ENCODE measurements around the gene PAPPA2.

PAPPA2 gene

GRCh38 chr1:176568185-176568584 lies 105.2 kb downstream of the PAPPA2 start:
- no peak overlapping the region for H3K4me3 ChIP-seq (ENCODE audit: insufficient read depth, low read length, poor library complexity, severe bottlenecking)
- H3F3A ChIP-seq (ENCODE audit: insufficient read depth), result no peaks in the 10 kb centered on the region
- H3K9me3 ChIP-seq (ENCODE audit: insufficient read depth, low read length), result no peaks in the 10 kb centered on the region
- H3K36me3 ChIP-seq (ENCODE audit: low read length), result no peaks in the 10 kb centered on the region
- H3K27me3 ChIP-seq (ENCODE audit: low read length), result no peaks in the 10 kb centered on the region
- H3K27ac ChIP-seq (ENCODE audit: low read depth, low read length), result no peak overlapping the region
- no peak overlapping the region for H3K9ac ChIP-seq (ENCODE audit: low read length)
- H2AFZ ChIP-seq (ENCODE audit: low read depth, low read length, severe bottlenecking), result no peak overlapping the region
- TF ChIP-seq, protein P1, sequence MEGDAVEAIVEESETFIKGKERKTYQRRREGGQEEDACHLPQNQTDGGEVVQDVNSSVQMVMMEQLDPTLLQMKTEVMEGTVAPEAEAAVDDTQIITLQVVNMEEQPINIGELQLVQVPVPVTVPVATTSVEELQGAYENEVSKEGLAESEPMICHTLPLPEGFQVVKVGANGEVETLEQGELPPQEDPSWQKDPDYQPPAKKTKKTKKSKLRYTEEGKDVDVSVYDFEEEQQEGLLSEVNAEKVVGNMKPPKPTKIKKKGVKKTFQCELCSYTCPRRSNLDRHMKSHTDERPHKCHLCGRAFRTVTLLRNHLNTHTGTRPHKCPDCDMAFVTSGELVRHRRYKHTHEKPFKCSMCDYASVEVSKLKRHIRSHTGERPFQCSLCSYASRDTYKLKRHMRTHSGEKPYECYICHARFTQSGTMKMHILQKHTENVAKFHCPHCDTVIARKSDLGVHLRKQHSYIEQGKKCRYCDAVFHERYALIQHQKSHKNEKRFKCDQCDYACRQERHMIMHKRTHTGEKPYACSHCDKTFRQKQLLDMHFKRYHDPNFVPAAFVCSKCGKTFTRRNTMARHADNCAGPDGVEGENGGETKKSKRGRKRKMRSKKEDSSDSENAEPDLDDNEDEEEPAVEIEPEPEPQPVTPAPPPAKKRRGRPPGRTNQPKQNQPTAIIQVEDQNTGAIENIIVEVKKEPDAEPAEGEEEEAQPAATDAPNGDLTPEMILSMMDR (IDR thresholded peaks at IDR 0.05; ENCODE audit: insufficient read depth, low read length, poor library complexity, severe bottlenecking), result no peak
- no peak overlapping the region for H3K4me2 ChIP-seq (ENCODE audit: low read depth, low read length, poor library complexity, severe bottlenecking)
- no peaks in the 10 kb centered on the region for H3K79me2 ChIP-seq (ENCODE audit: insufficient read depth, low read length)
- H3K9me2 ChIP-seq (replicated peaks; ENCODE audit: insufficient read depth, low read length), result no peaks in the 10 kb centered on the region
- no peaks in the 10 kb centered on the region for H4K20me1 ChIP-seq (ENCODE audit: low read depth, low read length)

GRCh38 chr1:176574756-176575155 lies 111.8 kb downstream of the PAPPA2 start:
- H3K9ac ChIP-seq (ENCODE audit: low read length), result no peak overlapping the region
- no peaks in the 10 kb centered on the region for H4K20me1 ChIP-seq (ENCODE audit: low read depth, low read length)
- H3K79me2 ChIP-seq (ENCODE audit: insufficient read depth, low read length), result no peaks in the 10 kb centered on the region
- H2AFZ ChIP-seq (ENCODE audit: low read depth, low read length, severe bottlenecking), result no peak overlapping the region
- H3K9me2 ChIP-seq (replicated peaks; ENCODE audit: insufficient read depth, low read length), result no peaks in the 10 kb centered on the region
- no peak overlapping the region for H3K4me2 ChIP-seq (ENCODE audit: low read depth, low read length, poor library complexity, severe bottlenecking)
- H3K27ac ChIP-seq (ENCODE audit: low read depth, low read length), result no peak overlapping the region
- H3K36me3 ChIP-seq (ENCODE audit: low read length), result no peaks in the 10 kb centered on the region
- H3K4me3 ChIP-seq (ENCODE audit: insufficient read depth, low read length, poor library complexity, severe bottlenecking), result no peak overlapping the region
- no peak for TF ChIP-seq EZH2phosphoT487 (conservative IDR thresholded peaks at IDR 0.05; ENCODE audit: low read length)
- TF ChIP-seq, protein P1 (IDR thresholded peaks at IDR 0.05; ENCODE audit: insufficient read depth, low read length, poor library complexity, severe bottlenecking), result no peak
- no peaks in the 10 kb centered on the region for H3K9me3 ChIP-seq (ENCODE audit: insufficient read depth, low read length)
- H3K27me3 ChIP-seq (ENCODE audit: low read length), result no peaks in the 10 kb centered on the region
- no peaks in the 10 kb centered on the region for H3F3A ChIP-seq (ENCODE audit: insufficient read depth)

- no peak for TF ChIP-seq EZH2phosphoT487 (conservative IDR thresholded peaks at IDR 0.05; ENCODE audit: low read length)
- TF ChIP-seq, protein P1 (IDR thresholded peaks at IDR 0.05; ENCODE audit: insufficient read depth, low read length, poor library complexity, severe bottlenecking), result no peak
Measured at GRCh38 chr1:176575991-176576390, 113.0 kb downstream of the PAPPA2 start.

DNA sequence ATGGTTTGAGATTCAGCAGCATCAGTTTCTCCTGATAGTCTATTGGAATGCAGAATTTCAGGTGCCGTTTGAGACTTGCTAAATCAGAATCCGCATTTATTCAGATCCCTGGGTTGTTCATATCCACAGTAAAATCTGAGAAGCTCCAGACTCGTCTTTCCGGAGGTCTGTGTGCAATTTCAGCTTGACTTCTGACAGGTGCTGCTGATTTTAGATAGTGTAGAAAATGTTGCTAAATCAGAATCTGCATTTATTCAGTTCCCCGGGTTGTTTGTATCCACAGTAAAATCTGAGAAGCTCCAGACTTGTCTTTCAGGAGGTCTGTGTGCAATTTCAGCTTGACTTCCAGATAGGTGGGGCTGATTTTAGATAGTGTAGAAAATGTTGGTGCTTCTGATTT lies 113.7 kb downstream of the PAPPA2 start:
- Histone ChIP-seq H2AFZ (ENCODE audit: low read depth, low read length, severe bottlenecking) (no peak overlapping the region), H3F3A (ENCODE audit: insufficient read depth) (no peaks in the 10 kb centered on the region), H3K27me3 (ENCODE audit: low read length) (no peaks in the 10 kb centered on the region)

More at GRCh38 chr1:176575991-176576390, 113.0 kb downstream of the PAPPA2 start:
- no peak overlapping the region for H3K9ac ChIP-seq (ENCODE audit: low read length)
- no peaks in the 10 kb centered on the region for H3K9me3 ChIP-seq (ENCODE audit: insufficient read depth, low read length)
- H4K20me1 ChIP-seq (ENCODE audit: low read depth, low read length), result no peaks in the 10 kb centered on the region
- no peak overlapping the region for H2AFZ ChIP-seq (ENCODE audit: low read depth, low read length, severe bottlenecking)
- no peaks in the 10 kb centered on the region for H3K27me3 ChIP-seq (ENCODE audit: low read length)
- no peaks in the 10 kb centered on the region for H3K79me2 ChIP-seq (ENCODE audit: insufficient read depth, low read length)
- no peaks in the 10 kb centered on the region for H3F3A ChIP-seq (ENCODE audit: insufficient read depth)
- H3K9me2 ChIP-seq (replicated peaks; ENCODE audit: insufficient read depth, low read length), result no peaks in the 10 kb centered on the region
- H3K36me3 ChIP-seq (ENCODE audit: low read length), result no peaks in the 10 kb centered on the region
- no peak overlapping the region for H3K4me2 ChIP-seq (ENCODE audit: low read depth, low read length, poor library complexity, severe bottlenecking)
- H3K4me3 ChIP-seq (ENCODE audit: insufficient read depth, low read length, poor library complexity, severe bottlenecking), result no peak overlapping the region
- H3K27ac ChIP-seq (ENCODE audit: low read depth, low read length), result no peak overlapping the region

More for the DNA sequence above, 113.7 kb downstream of the PAPPA2 start:
- Histone ChIP-seq H3K9me2 (replicated peaks; ENCODE audit: insufficient read depth, low read length) (no peaks in the 10 kb centered on the region), H3K79me2 (ENCODE audit: insufficient read depth, low read length) (no peaks in the 10 kb centered on the region), H3K9me3 (ENCODE audit: insufficient read depth, low read length) (no peaks in the 10 kb centered on the region), H3K4me2 (ENCODE audit: low read depth, low read length, poor library complexity, severe bottlenecking) (no peak overlapping the region), H4K20me1 (ENCODE audit: low read depth, low read length) (no peaks in the 10 kb centered on the region), H3K9ac (ENCODE audit: low read length) (no peak overlapping the region), H3K27ac (ENCODE audit: low read depth, low read length) (no peak overlapping the region), H3K36me3 (ENCODE audit: low read length) (no peaks in the 10 kb centered on the region), H3K4me3 (ENCODE audit: insufficient read depth, low read length, poor library complexity, severe bottlenecking) (no peak overlapping the region)
- no peak for TF ChIP-seq EZH2phosphoT487 (conservative IDR thresholded peaks at IDR 0.05; ENCODE audit: low read length)
- TF ChIP-seq, protein P1 (IDR thresholded peaks at IDR 0.05; ENCODE audit: insufficient read depth, low read length, poor library complexity, severe bottlenecking), result no peak
